CD14-positive monocyte (primary cell): ENCODE data around the gene PER2. TPM values are rescaled to one million over a fixed set of nuclear protein-coding genes. Genes with fewer than 3 reads are reported as not detected.
A peak's percentile ranks its signal among the peaks of the same experiment; 100 is the strongest.

Experiments
- DNase-seq, 3 donors: peaks; one replicate each; pipeline ENCODE4 v3.0.0-alpha.2; 2011 to 2022
- H2AFZ ChIP-seq: 2 replicates; pipeline ENCODE4 v1.6.0; 2012; ENCODE audit warnings: mild to moderate bottlenecking, low read depth, low read length, inconsistent platforms; ENCODE audit not compliant: insufficient read depth, poor library complexity, severe bottlenecking
- H3K27ac ChIP-seq, 2 donors: 1 replicate in 1 of 2; 2 replicates in 1 of 2; pipeline ENCODE4 v1.5.1; 2012 to 2013; ENCODE audit warnings: low read length in 2 of 2, control low read depth in 1 of 2, inconsistent platforms in 1 of 2, low read depth in 1 of 2, mild to moderate bottlenecking in 1 of 2
- H3K27me3 ChIP-seq, 2 donors: one replicate each; pipeline versions ENCODE4 v1.6.0 to v1.6.1; 2011 to 2013; ENCODE audit warnings: low read length in 2 of 2; ENCODE audit not compliant: control insufficient read depth in 2 of 2, insufficient read depth in 2 of 2
- H3K36me3 ChIP-seq, 2 donors: replicated peaks in 1 of 2; 1 replicate in 1 of 2; 2 replicates in 1 of 2; pipeline versions ENCODE4 v1.5.1 to v1.6.1; 2012 to 2013; ENCODE audit warnings: low read length in 2 of 2, control low read depth in 1 of 2, inconsistent platforms in 1 of 2, mild to moderate bottlenecking in 1 of 2; ENCODE audit not compliant: insufficient read depth in 2 of 2, control insufficient read depth in 1 of 2
- H3K4me1 ChIP-seq, 2 donors: 1 replicate in 1 of 2; 2 replicates in 1 of 2; pipeline versions ENCODE4 v1.5.1 to v1.6.1; 2012 to 2013; ENCODE audit warnings: low read length in 2 of 2, control low read depth in 1 of 2, inconsistent platforms in 1 of 2, mild to moderate bottlenecking in 1 of 2, moderate library complexity in 1 of 2; ENCODE audit not compliant: insufficient read depth in 2 of 2, control insufficient read depth in 1 of 2
- H3K4me2 ChIP-seq: replicated peaks from 2 replicates; pipeline ENCODE3; 2012; ENCODE audit warnings: low read length, moderate library complexity, mild to moderate bottlenecking; ENCODE audit not compliant: poor library complexity, severe bottlenecking; ENCODE audit errors: extremely low read depth
- H3K4me3 ChIP-seq, 3 experiments: fragments of 200-600 bp in 1 of 3; sonication (generic) in 1 of 3; replicated peaks in 1 of 3; 1 replicate in 2 of 3; 2 replicates in 1 of 3; pipeline ENCODE4 v1.5.1; 2011 to 2013; ENCODE audit warnings: low read length in 3 of 3, mild to moderate bottlenecking in 3 of 3, control low read depth in 2 of 3, low read depth in 2 of 3, inconsistent platforms in 1 of 3, moderate library complexity in 1 of 3
- H3K79me2 ChIP-seq: 2 replicates; pipeline ENCODE4 v1.6.0; 2012; ENCODE audit warnings: mild to moderate bottlenecking, control low read depth, inconsistent platforms, low read length, moderate library complexity; ENCODE audit not compliant: insufficient read depth
- H3K9ac ChIP-seq: 2 replicates; pipeline ENCODE4 v1.6.0; 2017; ENCODE audit warnings: low read length, mild to moderate bottlenecking; ENCODE audit not compliant: insufficient read depth, poor library complexity, severe bottlenecking
- H3K9me3 ChIP-seq, 2 donors: replicated peaks in 1 of 2; 1 replicate in 1 of 2; 2 replicates in 1 of 2; pipeline versions ENCODE4 v1.5.1 to v1.6.1; 2012 to 2013; ENCODE audit warnings: low read length in 2 of 2, control low read depth in 1 of 2; ENCODE audit not compliant: control insufficient read depth in 1 of 2, insufficient read depth in 1 of 2
- H4K20me1 ChIP-seq: 2 replicates; pipeline ENCODE4 v1.6.0; 2012; ENCODE audit warnings: mild to moderate bottlenecking, low read length, control low read depth, moderate library complexity; ENCODE audit not compliant: insufficient read depth
- H3K27ac Mint-ChIP-seq, 7 donors: one replicate each; pipeline ENCODE4 v1.8.0; 2020; ENCODE audit warnings: mild to moderate bottlenecking in 7 of 7, mixed read lengths in 7 of 7, moderate library complexity in 6 of 7, inconsistent platforms in 2 of 7
- H3K27me3 Mint-ChIP-seq, 3 donors: one replicate each; pipeline ENCODE4 v1.8.0; 2021 to 2022; ENCODE audit warnings: low read depth in 3 of 3, mild to moderate bottlenecking in 3 of 3, mixed read lengths in 3 of 3, moderate library complexity in 3 of 3, inconsistent platforms in 1 of 3
- H3K36me3 Mint-ChIP-seq, 2 donors: one replicate each; pipeline ENCODE4 v1.8.0; 2020; ENCODE audit warnings: mixed read lengths in 2 of 2, inconsistent platforms in 1 of 2, mild to moderate bottlenecking in 1 of 2
- H3K4me1 Mint-ChIP-seq: one replicate; pipeline ENCODE4 v1.8.0; 2020; ENCODE audit warnings: mild to moderate bottlenecking, mixed read lengths
- H3K4me3 Mint-ChIP-seq, 2 donors: one replicate each; pipeline ENCODE4 v1.8.0; 2020; ENCODE audit warnings: mild to moderate bottlenecking in 2 of 2, mixed read lengths in 2 of 2, moderate library complexity in 1 of 2
- H3K9me3 Mint-ChIP-seq, 7 donors: one replicate each; pipeline ENCODE4 v1.8.0; 2020 to 2022; ENCODE audit warnings: mixed read lengths in 7 of 7, mild to moderate bottlenecking in 6 of 7, moderate library complexity in 6 of 7, inconsistent platforms in 2 of 7
- WGBS: methylation state at CpG from one replicate; pipeline ENCODE4 v1.1.5; 2013; ENCODE audit warnings: missing lambda C conversion rate; ENCODE audit not compliant: insufficient coverage; 5-methylcytosine and 5-hydroxymethylcytosine counted together
- intact Hi-C, 2 donors: fragments of 100-400 bp; cut with micrococcal nuclease; formaldehyde crosslinking; loops; one replicate each; pipeline versions ENCODE4 v1.15.0 to v1.15.1; 2023
- polyA plus RNA-seq, 3 donors: library from polyadenylated mRNA; depleted of rRNA in 1 of 3; unstranded in 2 of 3; stranded (reverse) in 1 of 3; fragments of 300-500 nt in 2 of 3; fragments of >200 nt in 1 of 3; fragmentation: Illumina TruSeq in 2 of 3; gene quantifications; 1 replicate in 2 of 3; 2 replicates in 1 of 3; pipeline ENCODE4 v1.2.3, GENCODE V29; 2012 to 2021
- TF ChIP-seq, protein P1 (sequence below): fragments of 200-600 bp; IDR thresholded peaks from one replicate; pipeline ENCODE4 v1.8.0; 2022; ENCODE audit warnings: antibody characterized with exemption, mild to moderate bottlenecking

PER2 gene
- polyA plus RNA-seq, 3 donors = 1.6 to 5.6 (median 3.1) TPM

DNA sequence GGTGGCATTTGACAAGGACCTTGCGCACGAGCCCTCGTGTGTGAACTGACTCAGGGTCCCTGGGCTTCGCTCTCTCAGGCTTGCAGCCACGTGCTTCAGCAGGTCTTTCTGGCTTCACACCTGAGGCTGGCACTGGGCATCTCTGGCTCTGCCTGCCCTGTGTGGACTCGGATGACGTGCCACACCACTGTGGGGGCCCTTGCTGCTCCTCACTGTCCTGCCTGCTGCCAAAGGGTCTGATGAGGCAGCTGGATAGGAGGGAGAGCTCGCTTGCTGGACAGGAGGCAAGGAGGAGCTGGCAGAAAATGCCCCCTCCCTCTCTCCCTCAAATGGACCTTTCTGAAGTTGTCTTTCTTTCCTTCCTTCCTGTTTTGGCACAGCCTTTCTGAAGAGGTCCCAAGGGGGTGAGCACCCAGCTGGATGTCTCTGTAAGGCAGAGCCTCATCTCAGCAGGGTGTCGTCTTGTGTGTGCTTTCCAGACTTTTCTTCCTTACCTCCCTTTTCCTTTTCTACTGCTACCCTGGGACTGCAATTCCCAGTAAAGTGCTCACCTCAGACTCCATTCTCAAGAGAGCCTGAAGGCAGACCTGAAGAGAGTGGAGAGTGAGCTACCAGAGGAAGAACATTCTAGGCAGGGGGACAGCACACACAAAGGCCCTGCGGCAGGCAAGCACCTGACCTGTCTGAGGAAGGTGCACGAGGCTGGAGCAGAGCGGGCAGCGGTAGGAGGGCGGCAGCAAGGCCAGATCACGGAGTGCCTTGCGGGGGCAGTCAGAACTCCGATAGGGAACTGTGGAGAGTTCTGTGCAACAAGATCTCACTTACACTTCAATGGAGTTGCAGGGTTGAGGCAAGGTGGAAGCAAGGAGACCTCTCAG is 5.3 kb downstream of the PER2 start:
- peaks cover 12 to 38% of the 10 kb centered on the region in 2 donors for H3K36me3 Mint-ChIP-seq
- no peak overlapping the region for H3K9ac ChIP-seq
- peaks cover 0 to 1% (median 0%) of the 10 kb centered on the region in 3 donors for H3K27me3 Mint-ChIP-seq
- H3K4me2 ChIP-seq = no peak overlapping the region
- H4K20me1 ChIP-seq = peaks cover 81% of the 10 kb centered on the region
- H3K27ac Mint-ChIP-seq = peak overlapping the region in 4 of 7 donors; percentile 1 to 74 (median 30)
- DNase-seq = no peak
- H3K27ac ChIP-seq = no peak overlapping the region
- no peaks in the 10 kb centered on the region for H3K36me3 ChIP-seq
- intact Hi-C loops = no loop called here
- H3K4me3 ChIP-seq = no peak overlapping the region
- H2AFZ ChIP-seq = no peak overlapping the region
- H3K4me1 ChIP-seq = peaks cover 13 to 14% of the 10 kb centered on the region in 2 donors
- H3K9me3 ChIP-seq = no peaks in the 10 kb centered on the region
- peaks cover 35% of the 10 kb centered on the region for H3K4me1 Mint-ChIP-seq
- H3K9me3 Mint-ChIP-seq = peaks cover 0 to 3% (median 0%) of the 10 kb centered on the region in 7 donors
- TF ChIP-seq, protein P1, sequence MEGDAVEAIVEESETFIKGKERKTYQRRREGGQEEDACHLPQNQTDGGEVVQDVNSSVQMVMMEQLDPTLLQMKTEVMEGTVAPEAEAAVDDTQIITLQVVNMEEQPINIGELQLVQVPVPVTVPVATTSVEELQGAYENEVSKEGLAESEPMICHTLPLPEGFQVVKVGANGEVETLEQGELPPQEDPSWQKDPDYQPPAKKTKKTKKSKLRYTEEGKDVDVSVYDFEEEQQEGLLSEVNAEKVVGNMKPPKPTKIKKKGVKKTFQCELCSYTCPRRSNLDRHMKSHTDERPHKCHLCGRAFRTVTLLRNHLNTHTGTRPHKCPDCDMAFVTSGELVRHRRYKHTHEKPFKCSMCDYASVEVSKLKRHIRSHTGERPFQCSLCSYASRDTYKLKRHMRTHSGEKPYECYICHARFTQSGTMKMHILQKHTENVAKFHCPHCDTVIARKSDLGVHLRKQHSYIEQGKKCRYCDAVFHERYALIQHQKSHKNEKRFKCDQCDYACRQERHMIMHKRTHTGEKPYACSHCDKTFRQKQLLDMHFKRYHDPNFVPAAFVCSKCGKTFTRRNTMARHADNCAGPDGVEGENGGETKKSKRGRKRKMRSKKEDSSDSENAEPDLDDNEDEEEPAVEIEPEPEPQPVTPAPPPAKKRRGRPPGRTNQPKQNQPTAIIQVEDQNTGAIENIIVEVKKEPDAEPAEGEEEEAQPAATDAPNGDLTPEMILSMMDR = no peak
- no peak overlapping the region for H3K4me3 Mint-ChIP-seq
- H3K79me2 ChIP-seq = peaks cover 85% of the 10 kb centered on the region
- 99% methylated on average over 12 of the region's 17 CpGs for WGBS
- H3K27me3 ChIP-seq = no peaks in the 10 kb centered on the region

DNA sequence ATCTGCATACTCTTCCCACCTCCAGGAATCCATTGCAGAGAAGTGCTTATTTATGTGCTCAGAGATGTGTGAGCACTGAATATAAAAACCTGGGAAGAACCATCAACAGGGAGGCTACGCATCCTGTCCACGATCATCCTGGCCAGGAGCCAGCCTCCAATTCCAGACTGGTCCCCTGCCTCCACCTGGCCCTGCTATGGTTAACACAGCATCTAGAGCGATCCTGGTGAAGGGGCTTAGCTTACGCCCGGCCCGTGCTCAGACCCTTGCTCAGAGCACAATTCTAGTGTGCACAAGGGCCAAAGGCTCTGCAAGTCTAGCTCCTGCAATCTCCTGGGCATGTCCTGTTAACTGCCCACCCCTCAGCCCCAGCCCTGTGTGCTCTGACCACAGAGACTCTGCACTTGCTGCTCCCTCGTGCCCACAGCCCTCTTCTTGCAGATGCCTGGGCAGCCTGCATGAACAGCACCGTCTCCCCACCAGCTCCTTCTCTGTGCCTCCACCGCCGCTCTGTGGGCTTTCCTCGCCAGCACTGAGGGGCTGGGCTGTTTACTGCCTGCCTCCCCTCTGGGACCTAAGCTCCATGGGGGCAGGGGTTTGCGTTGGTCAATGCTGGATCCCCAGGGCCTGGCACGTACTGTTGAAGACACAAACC is 6.5 kb downstream of the PER2 start:
- H3K9ac ChIP-seq = no peak overlapping the region
- H3K9me3 ChIP-seq = no peaks in the 10 kb centered on the region
- WGBS = 94% methylated on average over 11 of the region's 13 CpGs
- peaks cover 8 to 9% of the 10 kb centered on the region in 2 donors for H3K36me3 ChIP-seq
- peaks cover 84% of the 10 kb centered on the region for H4K20me1 ChIP-seq
- Mint-ChIP-seq H3K27ac (peak overlapping the region in 3 of 7 donors; percentile 2 to 47 (median 14)), H3K4me3 (no peak overlapping the region), H3K27me3 (peaks cover 0 to under 1% (median 0%) of the 10 kb centered on the region in 3 donors), H3K9me3 (peaks cover 0 to 2% (median 0%) of the 10 kb centered on the region in 7 donors), H3K4me1 (peaks cover 25% of the 10 kb centered on the region), H3K36me3 (peaks cover 20 to 45% of the 10 kb centered on the region in 2 donors)
- H3K27ac ChIP-seq = no peak overlapping the region
- no peak overlapping the region for H2AFZ ChIP-seq
- intact Hi-C loops = no loop called here
- DNase-seq = no peak
- H3K27me3 ChIP-seq = no peaks in the 10 kb centered on the region
- no peak overlapping the region for H3K4me3 ChIP-seq
- H3K79me2 ChIP-seq = peaks cover 73% of the 10 kb centered on the region
- TF ChIP-seq, protein P1 = no peak
- no peak overlapping the region for H3K4me2 ChIP-seq
- peaks cover 3% of the 10 kb centered on the region in 2 donors for H3K4me1 ChIP-seq
